HG02588 (cell line): ENCODE results near the gene ATM.
"Not testable (repeated sequence)": the region's sequence is repeated elsewhere in the genome, so short reads cannot be mapped to it uniquely, and the experiment has no call there.

ENCODE experiments used
- ATAC-seq: cut with Tn5 transposase; IDR thresholded peaks from one replicate; pipeline ENCODE4 v1.9.1; 2021; ENCODE audit warnings: mild to moderate bottlenecking, moderate library complexity; ENCODE audit not compliant: unreplicated experiment

Gene ATM

DNA sequence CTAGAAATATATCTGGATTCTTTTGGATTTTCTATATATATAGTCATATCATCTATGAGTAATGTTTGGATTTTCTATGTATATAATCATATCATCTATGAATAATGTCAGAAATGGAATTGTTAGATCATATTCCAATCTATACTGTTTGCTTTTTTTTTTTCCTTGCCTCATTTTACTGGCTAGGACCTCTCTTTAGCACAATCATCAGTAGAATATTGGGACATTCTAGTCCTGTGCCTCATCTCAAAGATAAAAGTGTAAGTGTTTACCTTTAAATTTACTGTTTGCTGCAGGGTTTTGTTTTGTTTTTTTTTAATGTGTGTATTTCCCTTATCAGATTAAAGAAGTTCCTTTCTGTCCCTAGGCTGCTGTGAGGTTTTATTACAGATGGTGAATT is 147.4 kb downstream of the ATM start:
- ATAC-seq, result no peak

DNA sequence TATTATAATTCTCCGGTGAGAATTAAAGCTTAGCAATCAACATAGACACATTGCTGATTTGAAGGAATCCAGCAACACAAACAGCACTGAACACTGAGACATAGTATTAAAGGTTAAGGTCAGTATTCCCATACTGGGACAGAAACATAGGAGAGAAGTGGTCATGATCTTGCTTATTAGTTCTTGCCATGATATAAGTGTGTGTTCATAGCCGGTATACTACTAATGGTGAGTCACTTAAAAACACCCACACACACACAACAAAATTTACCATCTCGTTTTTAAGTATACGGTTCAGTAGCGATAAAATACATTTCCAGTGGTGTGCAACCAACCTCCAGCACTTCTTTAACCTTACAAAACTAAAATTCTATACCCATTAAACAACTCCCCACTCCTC is 148.1 kb downstream of the ATM start:
- ATAC-seq, result no peak

DNA sequence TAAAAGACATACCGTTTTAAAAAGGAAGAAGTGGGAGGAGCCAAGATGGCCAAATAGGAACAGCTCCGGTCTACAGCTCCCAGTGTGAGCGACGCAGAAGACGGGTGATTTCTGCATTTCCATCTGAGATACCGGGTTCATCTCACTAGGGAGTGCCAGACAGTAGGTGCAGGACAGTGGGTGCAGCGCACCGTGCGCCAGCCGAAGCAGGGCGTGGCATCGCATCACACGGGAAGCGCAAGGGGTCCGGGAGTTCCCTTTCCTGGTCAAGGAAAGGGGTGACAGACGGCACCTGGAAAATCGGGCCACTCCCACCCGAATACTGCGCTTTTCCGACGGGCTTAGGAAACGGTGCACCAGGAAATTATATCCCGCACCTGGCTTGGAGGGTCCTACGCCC is 150.6 kb downstream of the ATM start:
- not testable (repeated sequence) for ATAC-seq

DNA sequence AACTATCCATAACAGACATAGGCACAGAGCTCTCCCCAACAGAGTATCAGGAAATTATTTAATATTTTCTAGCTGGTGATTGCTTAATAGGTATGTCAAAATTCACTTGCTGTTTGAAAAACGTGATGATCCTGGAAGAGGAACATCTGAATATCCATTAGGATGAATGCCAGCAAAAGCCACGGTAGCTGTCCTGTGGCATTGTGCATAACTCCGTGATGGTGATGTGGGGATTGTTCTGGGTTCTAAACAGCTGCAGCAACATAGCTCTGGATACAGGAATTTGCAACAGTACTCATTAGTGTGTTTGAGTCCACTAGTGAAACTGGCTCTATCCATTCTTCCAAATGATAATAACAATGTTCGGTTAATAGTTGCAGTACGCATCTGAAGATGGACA is 165.7 kb downstream of the ATM start:
- no peak for ATAC-seq

DNA sequence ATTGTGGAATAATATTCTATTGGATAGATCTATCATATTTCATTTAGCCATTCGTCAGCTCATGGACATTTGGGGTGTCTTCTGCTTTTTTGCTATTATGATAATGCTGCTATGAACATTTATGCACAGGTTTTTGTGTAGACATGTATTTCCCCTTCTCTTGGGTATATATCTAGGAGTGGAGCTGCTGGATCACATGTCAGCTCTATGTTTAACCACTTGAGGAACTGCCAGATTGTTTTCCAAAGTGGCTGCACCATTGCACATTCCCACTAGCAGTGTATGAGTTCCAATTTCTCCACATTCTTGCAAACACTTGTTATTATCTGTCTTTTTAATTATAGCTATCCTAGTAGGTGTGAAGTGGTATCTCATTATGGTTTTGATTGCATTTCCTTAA is 169.5 kb downstream of the ATM start:
- ATAC-seq, result no peak

DNA sequence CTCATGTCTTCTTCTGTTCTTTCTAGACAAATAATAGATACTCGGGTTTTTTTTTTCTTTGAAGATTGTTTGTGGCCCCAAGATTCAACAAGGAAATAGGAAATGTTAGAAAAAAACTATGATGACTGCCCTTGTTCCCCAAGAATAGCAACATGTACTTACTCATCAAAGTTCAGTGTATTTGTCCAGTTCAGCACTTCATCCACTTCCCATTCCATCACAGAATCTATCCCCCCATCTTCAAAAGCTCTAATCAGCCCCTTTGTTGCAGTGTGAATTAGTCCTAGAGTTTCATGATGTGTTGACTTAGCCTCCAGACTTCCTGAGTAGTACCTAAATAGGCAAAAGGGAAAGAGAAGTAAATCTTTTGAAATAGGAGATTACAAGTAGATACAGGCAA is 170.2 kb downstream of the ATM start:
- ATAC-seq, result no peak

DNA sequence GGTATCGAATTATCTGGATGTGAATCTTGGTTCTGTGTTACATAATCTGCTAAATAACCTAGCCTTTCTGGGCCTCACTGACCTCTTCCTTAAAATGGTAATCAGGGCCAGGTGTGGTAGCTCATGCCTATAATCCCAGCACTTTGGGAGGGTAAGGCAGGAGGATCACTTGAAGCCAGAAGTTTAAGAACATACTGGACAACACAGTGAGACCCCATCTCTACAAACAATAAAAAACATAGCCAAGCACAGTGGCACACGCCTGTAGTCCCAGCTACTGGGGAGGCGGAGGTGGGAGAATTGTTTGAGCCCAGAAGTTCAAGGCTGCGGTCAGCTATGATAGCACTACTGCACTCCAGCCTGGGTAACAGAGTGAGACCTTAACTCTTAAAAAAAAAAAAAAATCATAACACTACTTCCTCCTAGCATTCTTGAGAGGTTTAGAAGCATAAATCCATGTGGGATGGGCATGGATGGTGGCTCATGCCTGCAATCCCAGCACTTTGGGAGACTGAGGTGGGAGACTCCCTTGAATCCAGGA is 171.9 kb downstream of the ATM start:
- no peak for ATAC-seq

DNA sequence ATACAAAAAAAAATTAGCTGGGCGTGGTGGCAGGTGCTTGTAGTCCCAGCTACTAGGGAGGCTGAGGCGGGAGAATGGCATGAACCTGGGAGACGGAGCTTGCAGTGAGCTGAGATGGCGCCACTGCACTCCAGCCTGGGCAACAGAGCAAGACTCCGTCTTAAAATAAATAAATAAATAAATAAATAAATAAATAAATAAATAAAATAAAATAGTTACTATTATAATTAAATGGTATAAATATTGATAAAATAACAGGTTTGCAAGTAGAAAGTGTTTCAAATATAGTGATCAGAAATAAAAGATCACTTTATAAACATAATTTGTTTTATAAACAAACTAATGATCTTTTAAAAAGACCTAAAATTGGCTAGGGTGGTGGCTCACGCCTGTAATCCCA is 173.8 kb downstream of the ATM start:
- not testable (repeated sequence) for ATAC-seq

DNA sequence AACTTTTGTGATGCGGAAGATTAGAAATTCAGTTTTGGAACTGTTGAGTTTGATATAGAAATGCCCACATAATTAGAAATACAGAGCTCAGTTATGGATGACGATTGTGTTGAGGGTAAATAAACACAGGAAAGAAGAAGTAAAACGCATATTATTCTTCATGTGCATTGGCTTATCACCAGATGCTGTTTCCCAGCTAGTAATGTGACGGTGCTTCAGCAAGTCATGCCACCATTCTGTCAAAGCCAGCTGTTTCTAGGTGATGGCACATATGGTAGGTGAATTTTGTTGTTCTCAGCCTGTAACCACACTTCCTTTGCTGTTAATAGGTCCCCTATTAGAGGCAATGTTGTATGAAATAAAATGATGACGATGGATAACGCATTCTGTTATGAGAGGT is 175.6 kb downstream of the ATM start:
- ATAC-seq, result no peak

DNA sequence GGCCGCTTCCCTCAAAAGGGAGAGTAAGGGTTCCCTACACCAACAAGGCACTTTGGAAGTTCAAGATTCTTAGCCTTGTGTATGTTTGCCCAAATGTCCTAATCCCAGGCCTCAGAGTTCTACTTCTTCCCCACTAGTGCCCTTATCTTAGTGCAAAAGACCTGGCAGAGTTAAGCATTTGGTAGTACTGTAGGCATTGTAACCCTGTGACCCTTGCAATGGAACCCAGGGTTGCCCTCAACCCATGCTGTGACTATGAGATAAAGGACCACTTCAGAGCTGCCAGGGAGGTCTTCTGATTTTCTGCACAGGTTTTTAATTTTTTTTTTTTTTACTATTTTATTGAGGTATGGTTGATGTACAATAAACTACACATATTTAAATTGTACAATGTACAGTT is 179.4 kb downstream of the ATM start:
- no peak for ATAC-seq

DNA sequence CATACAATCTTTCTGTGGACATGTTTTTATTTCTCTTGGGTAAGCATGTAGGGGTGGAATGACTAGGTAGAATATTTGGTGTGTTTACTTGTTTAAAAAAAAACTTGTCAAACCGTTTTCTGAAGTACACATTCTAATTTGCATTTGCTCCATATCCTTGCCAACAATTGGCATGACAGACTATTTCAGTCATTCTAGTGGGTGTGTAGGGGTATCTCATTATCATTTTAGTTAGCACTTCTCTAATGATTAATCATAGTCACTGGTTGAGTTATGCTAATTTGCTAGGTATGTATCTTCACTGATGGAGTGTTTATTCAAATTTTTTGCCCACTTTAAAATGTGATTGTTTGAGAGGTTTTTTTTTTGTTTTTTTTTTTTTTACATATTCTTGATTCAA is 180.2 kb downstream of the ATM start:
- ATAC-seq, result no peak

DNA sequence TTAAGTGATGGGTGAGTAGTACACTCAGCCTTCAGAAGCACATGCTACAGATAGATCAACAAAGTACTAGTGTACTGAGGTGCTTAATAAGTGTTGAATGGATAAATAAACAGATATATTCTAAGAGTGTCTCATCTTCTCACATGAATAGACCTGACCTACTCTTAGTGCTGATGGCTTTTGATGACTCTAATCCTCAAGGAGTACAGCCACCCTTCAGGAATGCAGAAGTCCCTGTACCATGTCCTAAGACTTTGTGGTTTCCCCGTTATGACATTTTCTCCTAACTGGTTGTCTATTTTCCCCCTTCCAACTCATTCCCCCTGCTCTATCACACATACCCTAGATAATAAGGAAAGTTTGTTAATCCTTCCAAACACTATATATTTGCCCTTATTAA is 182.8 kb downstream of the ATM start:
- no peak for ATAC-seq

DNA sequence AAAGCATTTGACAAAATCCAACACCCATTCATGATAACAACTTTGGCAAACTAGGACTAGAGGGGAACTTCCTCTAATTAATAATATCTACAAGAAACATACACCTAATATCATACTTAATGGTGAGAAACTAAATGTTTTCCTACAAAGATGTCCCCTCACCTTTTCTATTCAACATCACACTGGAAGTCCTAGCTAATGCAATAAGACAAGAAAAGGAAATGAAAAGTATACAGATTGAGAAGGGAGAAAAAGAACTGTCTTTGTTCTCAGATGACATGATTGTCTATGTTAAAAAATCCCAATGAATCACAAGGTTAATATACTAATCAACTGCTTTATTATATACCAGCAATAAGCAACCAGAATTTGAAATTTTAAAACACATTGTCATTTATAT is 192.1 kb downstream of the ATM start:
- ATAC-seq, result no peak

DNA sequence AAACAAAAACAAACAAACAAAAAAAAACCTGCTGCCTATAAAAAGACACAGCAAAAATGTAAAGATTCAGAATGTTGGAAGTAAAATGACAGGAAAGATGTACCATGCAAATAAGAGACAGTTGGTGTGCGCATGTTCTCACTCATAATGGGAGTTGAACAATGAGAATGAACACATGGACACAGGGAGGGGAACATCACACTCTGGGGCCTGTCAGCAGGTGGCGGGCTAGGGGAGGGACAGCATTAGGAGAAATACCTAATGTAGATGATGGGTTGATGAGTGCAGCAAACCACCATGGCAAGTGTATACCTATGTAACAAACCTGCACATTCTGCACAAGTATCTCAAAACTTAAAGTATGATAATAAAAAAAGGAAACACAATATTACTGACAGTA is 194.7 kb downstream of the ATM start:
- not testable (repeated sequence) for ATAC-seq
